H9 (cell line): ENCODE data around the gene OSTF1. TPM values are rescaled to one million over a fixed set of nuclear protein-coding genes. Genes with fewer than 3 reads are reported as not detected.

Experiments
- DNase-seq: peaks from one replicate; pipeline ENCODE4 v3.0.0-alpha.2; 2017
- H2AFZ ChIP-seq: one replicate; pipeline ENCODE4 v1.6.1; 2013; ENCODE audit warnings: mild to moderate bottlenecking, low read length, control low read depth, moderate library complexity
- H2AK5ac ChIP-seq: 2 replicates; pipeline ENCODE4 v1.6.1; 2013; ENCODE audit warnings: low read length, control low read depth, mixed read lengths; ENCODE audit not compliant: insufficient read length
- H2BK120ac ChIP-seq: one replicate; pipeline ENCODE4 v1.6.1; 2013; ENCODE audit warnings: low read depth, mild to moderate bottlenecking, low read length, control low read depth, inconsistent platforms; ENCODE audit not compliant: poor library complexity, severe bottlenecking
- H2BK12ac ChIP-seq: 2 replicates; pipeline ENCODE4 v1.6.1; 2013; ENCODE audit warnings: low read length, control low read depth, mixed read lengths, low read depth; ENCODE audit not compliant: insufficient read length
- H2BK15ac ChIP-seq: 2 replicates; pipeline ENCODE4 v1.6.1; 2013; ENCODE audit warnings: low read depth, low read length, control low read depth
- H2BK20ac ChIP-seq: one replicate; pipeline ENCODE4 v1.6.1; 2013; ENCODE audit warnings: low read depth, mild to moderate bottlenecking, low read length, control low read depth, inconsistent platforms; ENCODE audit not compliant: poor library complexity, severe bottlenecking
- H2BK5ac ChIP-seq: 2 replicates; pipeline ENCODE4 v1.6.1; 2013; ENCODE audit warnings: low read length, control low read depth, mixed read lengths; ENCODE audit not compliant: insufficient read length
- H3K14ac ChIP-seq: 2 replicates; pipeline ENCODE4 v1.6.1; 2013; ENCODE audit warnings: low read length, control low read depth; ENCODE audit not compliant: insufficient read depth
- H3K18ac ChIP-seq: 2 replicates; pipeline ENCODE4 v1.6.1; 2013; ENCODE audit warnings: low read depth, mild to moderate bottlenecking, mixed read lengths, low read length, control low read depth; ENCODE audit not compliant: insufficient read length
- H3K23ac ChIP-seq: 2 replicates; pipeline ENCODE4 v1.6.1; 2013; ENCODE audit warnings: low read length, control low read depth, mixed read lengths, low read depth; ENCODE audit not compliant: insufficient read length
- H3K23me2 ChIP-seq: 2 replicates; pipeline ENCODE4 v1.6.1; 2013; ENCODE audit warnings: low read depth, mild to moderate bottlenecking, mixed read lengths, low read length, control low read depth; ENCODE audit not compliant: insufficient read length, poor library complexity, severe bottlenecking
- H3K27ac ChIP-seq: 2 replicates; pipeline ENCODE4 v1.5.1; 2013; ENCODE audit warnings: low read length, control low read depth, mixed read lengths, low read depth; ENCODE audit not compliant: insufficient read length
- H3K27me3 ChIP-seq: 2 replicates; pipeline ENCODE4 v1.6.1; 2013; ENCODE audit warnings: low read length, control low read depth, inconsistent platforms; ENCODE audit not compliant: insufficient read depth
- H3K4ac ChIP-seq: 2 replicates; pipeline ENCODE4 v1.6.1; 2013; ENCODE audit warnings: low read depth, mild to moderate bottlenecking, control low read depth, inconsistent platforms, low read length, moderate library complexity
- H3K4me1 ChIP-seq: 2 replicates; pipeline ENCODE4 v1.6.1; 2013; ENCODE audit warnings: low read length, control low read depth, inconsistent platforms; ENCODE audit not compliant: insufficient read depth
- H3K4me2 ChIP-seq: 2 replicates; pipeline ENCODE4 v1.6.1; 2013; ENCODE audit warnings: low read length, control low read depth, mixed read lengths; ENCODE audit not compliant: insufficient read length, insufficient read depth
- H3K56ac ChIP-seq: 2 replicates; pipeline ENCODE4 v1.6.1; 2013; ENCODE audit warnings: low read depth, mild to moderate bottlenecking, mixed read lengths, low read length, control low read depth; ENCODE audit not compliant: insufficient read length
- H3K79me1 ChIP-seq: 2 replicates; pipeline ENCODE4 v1.6.1; 2013; ENCODE audit warnings: low read depth, mild to moderate bottlenecking, moderate library complexity, low read length, control low read depth, inconsistent platforms; ENCODE audit not compliant: insufficient read depth, poor library complexity, severe bottlenecking
- H3K79me2 ChIP-seq: 2 replicates; pipeline ENCODE4 v1.6.1; 2013; ENCODE audit warnings: low read length, control low read depth, inconsistent platforms; ENCODE audit not compliant: insufficient read depth
- H3K9ac ChIP-seq: 2 replicates; pipeline ENCODE4 v1.6.1; 2013; ENCODE audit warnings: low read length, control low read depth, mixed read lengths; ENCODE audit not compliant: insufficient read length; ENCODE audit errors: extremely low read depth
- H3K9me3 ChIP-seq: one replicate; pipeline ENCODE4 v1.6.1; 2013; ENCODE audit warnings: low read depth, low read length, inconsistent platforms; ENCODE audit not compliant: control insufficient read depth
- H3T11ph ChIP-seq: one replicate; pipeline ENCODE4 v1.6.1; 2013; ENCODE audit warnings: mild to moderate bottlenecking, low read length, control low read depth, inconsistent platforms
- H4K20me1 ChIP-seq: one replicate; pipeline ENCODE4 v1.6.1; 2013; ENCODE audit not compliant: control insufficient read depth, insufficient read length, insufficient read depth
- H4K5ac ChIP-seq: 2 replicates; pipeline ENCODE4 v1.6.1; 2013; ENCODE audit warnings: low read depth, mild to moderate bottlenecking, mixed read lengths, low read length, control low read depth; ENCODE audit not compliant: insufficient read length
- H4K8ac ChIP-seq: replicated peaks from 2 replicates; pipeline ENCODE4 v1.6.1; 2013; ENCODE audit warnings: low read length, control low read depth, mixed read lengths, low read depth; ENCODE audit not compliant: insufficient read length
- H4K91ac ChIP-seq: 2 replicates; pipeline ENCODE4 v1.6.1; 2013; ENCODE audit warnings: low read depth, mild to moderate bottlenecking, moderate library complexity, mixed read lengths, low read length, control low read depth; ENCODE audit not compliant: insufficient read length
- H3K27ac Mint-ChIP-seq, 3 experiments: 2 replicates in 2 of 3; 3 replicates in 1 of 3; pipeline ENCODE4 v1.8.0; 2020 to 2021; ENCODE audit warnings: mixed read lengths in 3 of 3, mild to moderate bottlenecking in 1 of 3, moderate library complexity in 1 of 3
- H3K27me3 Mint-ChIP-seq: 2 replicates; pipeline ENCODE4 v1.8.0; 2021; ENCODE audit warnings: low read depth, mild to moderate bottlenecking, moderate library complexity, mixed read lengths
- H3K36me3 Mint-ChIP-seq, 3 experiments: 2 replicates in 2 of 3; 3 replicates in 1 of 3; pipeline ENCODE4 v1.8.0; 2020 to 2021; ENCODE audit warnings: low read depth in 3 of 3, mixed read lengths in 3 of 3; ENCODE audit not compliant: insufficient read depth in 1 of 3
- H3K4me1 Mint-ChIP-seq, 2 experiments: 2 replicates each; pipeline ENCODE4 v1.8.0; 2020; ENCODE audit warnings: mixed read lengths in 2 of 2
- H3K4me3 Mint-ChIP-seq, 2 experiments: 2 replicates in 1 of 2; 3 replicates in 1 of 2; pipeline ENCODE4 v1.8.0; 2020 to 2021; ENCODE audit warnings: mild to moderate bottlenecking in 2 of 2, mixed read lengths in 2 of 2, moderate library complexity in 1 of 2
- H3K9me3 Mint-ChIP-seq, 2 experiments: 2 replicates in 1 of 2; 3 replicates in 1 of 2; pipeline ENCODE4 v1.8.0; 2020; ENCODE audit warnings: mild to moderate bottlenecking in 2 of 2, mixed read lengths in 2 of 2, moderate library complexity in 1 of 2
- WGBS: extraction: QIAGEN DNeasy Blood & Tissue Kit; methylation state at CpG from one replicate; pipeline ENCODE4 v1.1.7; 2013; ENCODE audit warnings: missing lambda C conversion rate, low lambda C conversion rate, mixed read lengths; ENCODE audit not compliant: insufficient read length; ENCODE audit errors: extremely low coverage; 5-methylcytosine and 5-hydroxymethylcytosine counted together
- total RNA-seq: library from RNA; stranded (reverse); gene quantifications from 2 replicates; pipeline ENCODE4 v1.2.1, GENCODE V29; 2021
- TF ChIP-seq, protein P1 (sequence below): fragments of 200-600 bp; sonication (generic); conservative IDR thresholded peaks from 3 replicates; pipeline ENCODE4 v1.8.0; 2021; ENCODE audit warnings: antibody characterized with exemption, mild to moderate bottlenecking

OSTF1 gene
- total RNA-seq, 1 experiment from 2014 or later = 16.1 TPM

DNA sequence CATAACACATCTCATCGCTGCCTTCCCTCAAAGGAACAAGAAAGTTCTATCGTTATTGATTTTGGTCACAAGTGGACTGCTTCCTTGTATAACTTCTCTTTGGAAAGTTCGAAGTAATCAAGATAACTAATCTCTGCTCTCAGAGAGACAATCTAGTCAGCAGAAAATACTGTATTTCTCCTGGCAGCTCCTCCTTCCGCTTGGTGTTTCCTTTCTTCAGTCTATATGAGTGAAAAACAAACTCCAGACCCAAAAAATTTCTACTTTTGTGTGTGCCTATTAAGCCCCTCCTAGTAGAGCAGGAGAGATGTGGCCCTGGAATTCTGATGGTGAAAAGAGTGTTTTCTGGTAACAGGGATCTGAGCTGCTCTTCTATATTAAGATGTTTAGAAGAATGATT is 24.5 kb downstream of the OSTF1 start:
- Histone ChIP-seq H3K56ac (no peak overlapping the region), H4K8ac (no peak overlapping the region), H3K23me2 (no peaks in the 10 kb centered on the region), H3T11ph (no peak overlapping the region), H2AFZ (no peak overlapping the region), H2BK5ac (no peak overlapping the region), H3K4me1 (no peaks in the 10 kb centered on the region), H3K14ac (no peak overlapping the region), H4K20me1 (no peaks in the 10 kb centered on the region), H3K27ac (no peak overlapping the region), H4K5ac (no peak overlapping the region), H3K4me2 (no peak overlapping the region), H3K4ac (no peak overlapping the region), H2AK5ac (no peak overlapping the region), H3K79me2 (no peaks in the 10 kb centered on the region; the same call in 1 of the 2 replicates), H2BK120ac (no peak overlapping the region), H3K79me1 (no peaks in the 10 kb centered on the region), H4K91ac (no peak overlapping the region), H3K18ac (no peak overlapping the region), H2BK15ac (no peak overlapping the region), H3K27me3 (no peaks in the 10 kb centered on the region), H2BK20ac (no peak overlapping the region), H3K23ac (no peak overlapping the region), H2BK12ac (no peak overlapping the region), H3K9ac (no peak overlapping the region), H3K9me3 (no peaks in the 10 kb centered on the region)
- Mint-ChIP-seq H3K27me3 (no peaks in the 10 kb centered on the region), H3K36me3 (no peaks in the 10 kb centered on the region; a peak in 1 of 7 replicates), H3K4me3 (no peak overlapping the region), H3K4me1 (no peaks in the 10 kb centered on the region), H3K27ac (peak overlapping the region in 1 of 3 experiments; percentile 24; a peak in 1 of 7 replicates), H3K9me3 (no peaks in the 10 kb centered on the region)
- no peak for DNase-seq
- TF ChIP-seq, protein P1, sequence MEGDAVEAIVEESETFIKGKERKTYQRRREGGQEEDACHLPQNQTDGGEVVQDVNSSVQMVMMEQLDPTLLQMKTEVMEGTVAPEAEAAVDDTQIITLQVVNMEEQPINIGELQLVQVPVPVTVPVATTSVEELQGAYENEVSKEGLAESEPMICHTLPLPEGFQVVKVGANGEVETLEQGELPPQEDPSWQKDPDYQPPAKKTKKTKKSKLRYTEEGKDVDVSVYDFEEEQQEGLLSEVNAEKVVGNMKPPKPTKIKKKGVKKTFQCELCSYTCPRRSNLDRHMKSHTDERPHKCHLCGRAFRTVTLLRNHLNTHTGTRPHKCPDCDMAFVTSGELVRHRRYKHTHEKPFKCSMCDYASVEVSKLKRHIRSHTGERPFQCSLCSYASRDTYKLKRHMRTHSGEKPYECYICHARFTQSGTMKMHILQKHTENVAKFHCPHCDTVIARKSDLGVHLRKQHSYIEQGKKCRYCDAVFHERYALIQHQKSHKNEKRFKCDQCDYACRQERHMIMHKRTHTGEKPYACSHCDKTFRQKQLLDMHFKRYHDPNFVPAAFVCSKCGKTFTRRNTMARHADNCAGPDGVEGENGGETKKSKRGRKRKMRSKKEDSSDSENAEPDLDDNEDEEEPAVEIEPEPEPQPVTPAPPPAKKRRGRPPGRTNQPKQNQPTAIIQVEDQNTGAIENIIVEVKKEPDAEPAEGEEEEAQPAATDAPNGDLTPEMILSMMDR = no peak
- no CpG with 5 or more reads among the region's 4 CpGs for WGBS
